GM23338 (cell line): ENCODE results near the gene GPR152. TPM values are rescaled to one million over a fixed set of nuclear protein-coding genes. Genes with fewer than 3 reads are reported as not detected.

ENCODE experiments used
- ATAC-seq: fragments of 200-7000 bp; cut with Tn5 transposase; 3 replicates; pipeline ENCODE4 v1.9.1; 2020
- DNase-seq: peaks from one replicate; pipeline ENCODE4 v3.0.0-alpha.2; 2015; ENCODE audit warnings: low spot score
- H2AFZ ChIP-seq: fragments of 200-600 bp; sonication (generic); 2 replicates; pipeline ENCODE4 v1.8.0; 2016; ENCODE audit warnings: antibody characterized with exemption, mild to moderate bottlenecking, moderate library complexity
- H3F3A ChIP-seq: fragments of 200-600 bp; sonication (generic); replicated peaks from 2 replicates; pipeline ENCODE4 v1.8.0; 2017; ENCODE audit warnings: antibody characterized with exemption, mixed run types, low read depth
- H3K27ac ChIP-seq: fragments of 200-600 bp; sonication (generic); 2 replicates; pipeline ENCODE4 v1.6.1; 2016; ENCODE audit warnings: low read depth
- H3K27me3 ChIP-seq: fragments of 200-600 bp; sonication (generic); 2 replicates; pipeline ENCODE4 v1.8.0; 2016; ENCODE audit warnings: mild to moderate bottlenecking, mixed run types, moderate library complexity; ENCODE audit not compliant: insufficient read depth
- H3K36me3 ChIP-seq: fragments of 200-600 bp; sonication (generic); 2 replicates; pipeline ENCODE4 v1.8.0; 2016; ENCODE audit warnings: mild to moderate bottlenecking; ENCODE audit not compliant: insufficient read depth
- H3K4me1 ChIP-seq: fragments of 200-600 bp; sonication (generic); 2 replicates; pipeline ENCODE4 v1.8.0; 2016; ENCODE audit warnings: mild to moderate bottlenecking, moderate library complexity; ENCODE audit not compliant: insufficient read depth
- H3K4me2 ChIP-seq: fragments of 200-600 bp; sonication (generic); 2 replicates; pipeline ENCODE4 v1.7.1; 2017; ENCODE audit warnings: mixed run types
- H3K4me3 ChIP-seq: fragments of 200-600 bp; sonication (generic); 2 replicates; pipeline ENCODE4 v1.6.1; 2016; ENCODE audit warnings: mixed run types
- H3K79me2 ChIP-seq: fragments of 200-600 bp; sonication (generic); replicated peaks from 2 replicates; pipeline ENCODE4 v1.8.0; 2017; ENCODE audit warnings: mild to moderate bottlenecking; ENCODE audit not compliant: insufficient read depth
- H3K9me2 ChIP-seq: fragments of 200-600 bp; sonication (generic); 2 replicates; pipeline ENCODE4 v1.8.0; 2017; ENCODE audit not compliant: insufficient read depth
- H4K20me1 ChIP-seq: fragments of 200-600 bp; sonication (generic); replicated peaks from 2 replicates; pipeline ENCODE4 v1.8.0; 2017; ENCODE audit warnings: mild to moderate bottlenecking; ENCODE audit not compliant: insufficient read depth
- H3K27ac Mint-ChIP-seq: 2 replicates; pipeline ENCODE4 v1.8.0; 2020; ENCODE audit warnings: inconsistent platforms, mild to moderate bottlenecking, moderate library complexity, mixed read lengths
- H3K27me3 Mint-ChIP-seq: 3 replicates; pipeline ENCODE4 v1.8.0; 2022; ENCODE audit warnings: low read depth, mild to moderate bottlenecking, moderate library complexity, mixed read lengths, inconsistent platforms; ENCODE audit not compliant: insufficient read depth, poor library complexity
- H3K36me3 Mint-ChIP-seq: 3 replicates; pipeline ENCODE4 v1.8.0; 2021; ENCODE audit warnings: low read depth, mild to moderate bottlenecking, inconsistent platforms, moderate library complexity, mixed read lengths
- H3K4me1 Mint-ChIP-seq: 3 replicates; pipeline ENCODE4 v1.8.0; 2020; ENCODE audit warnings: mild to moderate bottlenecking, inconsistent platforms, mixed read lengths
- H3K4me3 Mint-ChIP-seq: 3 replicates; pipeline ENCODE4 v1.8.0; 2021; ENCODE audit warnings: moderate library complexity, mild to moderate bottlenecking, inconsistent platforms, mixed read lengths
- H3K9me3 Mint-ChIP-seq: 3 replicates; pipeline ENCODE4 v1.8.0; 2020; ENCODE audit warnings: moderate library complexity, mild to moderate bottlenecking, inconsistent platforms, mixed read lengths
- CREB1 ChIP-seq: fragments of 250-450 bp; sonication (Bioruptor Pico); IDR thresholded peaks from 2 replicates; pipeline ENCODE4 v1.5.0; 2020; ENCODE audit warnings: low read depth, mild to moderate bottlenecking, moderate library complexity
- CTCF ChIP-seq, 2 experiments: fragments of 200-600 bp in 1 of 2; sonication (generic) in 1 of 2; conservative IDR thresholded peaks; 2 replicates each; pipeline versions ENCODE4 v1.5.1 to v1.6.1; 2016 to 2017; ENCODE audit warnings: antibody characterized with exemption in 2 of 2, low read depth in 2 of 2, mild to moderate bottlenecking in 2 of 2, moderate library complexity in 1 of 2
- EZH2 ChIP-seq: fragments of 200-600 bp; sonication (generic); IDR thresholded peaks from one replicate; pipeline ENCODE4 v1.8.0; 2017; ENCODE audit warnings: antibody characterized with exemption, mild to moderate bottlenecking, low read depth; ENCODE audit not compliant: unreplicated experiment
- EZH2phosphoT487 ChIP-seq: fragments of 200-600 bp; sonication (generic); IDR thresholded peaks from one replicate; pipeline ENCODE4 v1.8.1; 2018; ENCODE audit warnings: antibody characterized with exemption; ENCODE audit not compliant: unreplicated experiment
- JUNB ChIP-seq: IDR thresholded peaks from one replicate; pipeline ENCODE4 v1.6.1; 2016; ENCODE audit warnings: antibody characterized with exemption; ENCODE audit not compliant: unreplicated experiment
- NANOG ChIP-seq: IDR thresholded peaks from 2 replicates; pipeline ENCODE4 v1.6.1; 2016; ENCODE audit warnings: antibody characterized with exemption, borderline replicate concordance
- POLR2AphosphoS5 ChIP-seq: IDR thresholded peaks from 2 replicates; pipeline ENCODE4 v1.6.1; 2016; ENCODE audit warnings: antibody characterized with exemption, low read depth
- REST ChIP-seq: IDR thresholded peaks from one replicate; pipeline ENCODE4 v1.6.1; 2018; ENCODE audit warnings: antibody characterized with exemption; ENCODE audit not compliant: unreplicated experiment
- STAT1 ChIP-seq: IDR thresholded peaks from one replicate; pipeline ENCODE4 v1.6.1; 2016; ENCODE audit warnings: antibody characterized with exemption; ENCODE audit not compliant: unreplicated experiment
- ZNF114 ChIP-seq: fragments of 250-450 bp; sonication (Bioruptor Pico); IDR thresholded peaks from 2 replicates; pipeline ENCODE4 v1.5.0; 2020; ENCODE audit warnings: mild to moderate bottlenecking, moderate library complexity
- ZNF331 ChIP-seq: fragments of 250-450 bp; sonication (Bioruptor Pico); IDR thresholded peaks from 2 replicates; pipeline ENCODE4 v1.5.0; 2020; ENCODE audit warnings: low read depth, mild to moderate bottlenecking, moderate library complexity
- ZNF462 ChIP-seq: fragments of 250-450 bp; sonication (Bioruptor Pico); IDR thresholded peaks from 2 replicates; pipeline ENCODE4 v1.5.0; 2020; ENCODE audit warnings: mild to moderate bottlenecking, moderate library complexity
- polyA plus RNA-seq: library from polyadenylated mRNA; unstranded; fragments of >200 nt; fragmentation: Nextera tagmentation; extraction: Ambion mirVana; gene quantifications from 2 replicates; pipeline ENCODE4 v1.2.1, GENCODE V29; 2016
- total RNA-seq: library from RNA; depleted of rRNA; stranded (reverse); fragments of >200 nt; shearing (Covaris generic); gene quantifications from 2 replicates; pipeline ENCODE4 v1.2.3, GENCODE V29; 2014
- TF ChIP-seq, protein P1 (sequence below): IDR thresholded peaks from 2 replicates; pipeline ENCODE4 v1.6.1; 2016; ENCODE audit warnings: antibody characterized with exemption

Gene GPR152
- total and polyA plus RNA-seq, 2 experiments from 2014 or later = not detected

GRCh38 chr11:67491276-67492068, 38.9 kb upstream of the GPR152 start:
- Mint-ChIP-seq H3K9me3 (no peaks in the 10 kb centered on the region), H3K27ac (no peak overlapping the region), H3K27me3 (peaks cover 5% of the 10 kb centered on the region), H3K4me1 (peaks cover under 1% of the 10 kb centered on the region), H3K36me3 (peaks cover 9% of the 10 kb centered on the region; the same call in 1 of the 3 replicates), H3K4me3 (no peak overlapping the region)
- Histone ChIP-seq H3K36me3 (no peaks in the 10 kb centered on the region; the same call in 1 of the 2 replicates), H2AFZ (no peak overlapping the region), H3K4me3 (no peak overlapping the region), H3K27ac (no peak overlapping the region), H3F3A (0 out of 2 replicates have a peak, but pooled peaks cover 3% of the 10 kb centered on the region), H3K9me2 (no peaks in the 10 kb centered on the region), H4K20me1 (no peaks in the 10 kb centered on the region; the same call in 1 of the 2 replicates), H3K27me3 (no peaks in the 10 kb centered on the region), H3K4me2 (no peak overlapping the region), H3K4me1 (no peaks in the 10 kb centered on the region), H3K79me2 (no peaks in the 10 kb centered on the region)
- TF ChIP-seq JUNB (no peak), ZNF462 (CRISPR knock-in tag) (no peak), POLR2AphosphoS5 (no peak), STAT1 (no peak), CTCF (conservative IDR thresholded peaks at IDR 0.05; ENCODE audit: low read depth in 2 of 2) (no peak), EZH2 (no peak), ZNF331 (CRISPR knock-in tag) (no peak), NANOG (no peak), CREB1 (CRISPR knock-in tag) (no peak), ZNF114 (CRISPR knock-in tag) (no peak), REST (no peak), EZH2phosphoT487 (no peak)
- TF ChIP-seq, protein P1, sequence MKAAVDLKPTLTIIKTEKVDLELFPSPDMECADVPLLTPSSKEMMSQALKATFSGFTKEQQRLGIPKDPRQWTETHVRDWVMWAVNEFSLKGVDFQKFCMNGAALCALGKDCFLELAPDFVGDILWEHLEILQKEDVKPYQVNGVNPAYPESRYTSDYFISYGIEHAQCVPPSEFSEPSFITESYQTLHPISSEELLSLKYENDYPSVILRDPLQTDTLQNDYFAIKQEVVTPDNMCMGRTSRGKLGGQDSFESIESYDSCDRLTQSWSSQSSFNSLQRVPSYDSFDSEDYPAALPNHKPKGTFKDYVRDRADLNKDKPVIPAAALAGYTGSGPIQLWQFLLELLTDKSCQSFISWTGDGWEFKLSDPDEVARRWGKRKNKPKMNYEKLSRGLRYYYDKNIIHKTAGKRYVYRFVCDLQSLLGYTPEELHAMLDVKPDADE = no peak
- DNase-seq (no peak), ATAC-seq (no peak)
